Purkinje cell (primary cell): ENCODE results near the gene LYSMD3. TPM values are rescaled to one million over a fixed set of nuclear protein-coding genes. Genes with fewer than 3 reads are reported as not detected.

Experiments
- polyA plus RNA-seq: library from polyadenylated mRNA; unstranded; fragments of >200 nt; fragmentation: Nextera tagmentation; gene quantifications from 2 replicates; pipeline ENCODE4 v1.2.1, GENCODE V29; 2014

Gene LYSMD3
- polyA plus RNA-seq = 12.0 and 12.6 TPM in 2 replicates

GRCh38 chr5:90529194-90529938 is at the start of gene LYSMD3:
LYSMD3 (minus strand) TSS chr5:90529584; CDS start chr5:90525289, 4,295 bp downstream.

GRCh38 chr5:90558344-90559192 is 29.2 kb upstream of the LYSMD3 start, which contains the start of gene ADGRV1:
ADGRV1 (plus strand) TSS chr5:90558797; CDS start chr5:90558896, 99 bp downstream.

GRCh38 chr5:90474235-90475107 is 54.9 kb downstream of the LYSMD3 start, which contains the start of the genes MBLAC2 and POLR3G:
MBLAC2 (minus strand) TSS chr5:90474771; CDS start chr5:90474292, 479 bp downstream.
POLR3G (plus strand) TSS chr5:90474864; CDS start chr5:90485568, 10,704 bp downstream.

Other genes with a start within 250 kb of the LYSMD3 start
- gene CETN3, start 119.8 kb downstream of the LYSMD3 start, polyA plus RNA-seq = 63.4 and 70.8 TPM in 2 replicates
- 4.6 and 6.1 TPM in 2 replicates for gene MBLAC2, start 54.8 kb downstream of the LYSMD3 start, polyA plus RNA-seq
- 6.1 and 6.2 TPM in 2 replicates for gene POLR3G, start 54.7 kb downstream of the LYSMD3 start, polyA plus RNA-seq
- 31.7 and 36.2 TPM in 2 replicates for gene ADGRV1, start 29.2 kb upstream of the LYSMD3 start, polyA plus RNA-seq